ENCODE results near the gene SV2C.
A peak's percentile ranks its signal among the peaks of the same experiment; 100 is the strongest.
"Not testable (repeated sequence)": the region's sequence is repeated elsewhere in the genome, so short reads cannot be mapped to it uniquely, and the experiment has no call there.

Gene SV2C, protein sequence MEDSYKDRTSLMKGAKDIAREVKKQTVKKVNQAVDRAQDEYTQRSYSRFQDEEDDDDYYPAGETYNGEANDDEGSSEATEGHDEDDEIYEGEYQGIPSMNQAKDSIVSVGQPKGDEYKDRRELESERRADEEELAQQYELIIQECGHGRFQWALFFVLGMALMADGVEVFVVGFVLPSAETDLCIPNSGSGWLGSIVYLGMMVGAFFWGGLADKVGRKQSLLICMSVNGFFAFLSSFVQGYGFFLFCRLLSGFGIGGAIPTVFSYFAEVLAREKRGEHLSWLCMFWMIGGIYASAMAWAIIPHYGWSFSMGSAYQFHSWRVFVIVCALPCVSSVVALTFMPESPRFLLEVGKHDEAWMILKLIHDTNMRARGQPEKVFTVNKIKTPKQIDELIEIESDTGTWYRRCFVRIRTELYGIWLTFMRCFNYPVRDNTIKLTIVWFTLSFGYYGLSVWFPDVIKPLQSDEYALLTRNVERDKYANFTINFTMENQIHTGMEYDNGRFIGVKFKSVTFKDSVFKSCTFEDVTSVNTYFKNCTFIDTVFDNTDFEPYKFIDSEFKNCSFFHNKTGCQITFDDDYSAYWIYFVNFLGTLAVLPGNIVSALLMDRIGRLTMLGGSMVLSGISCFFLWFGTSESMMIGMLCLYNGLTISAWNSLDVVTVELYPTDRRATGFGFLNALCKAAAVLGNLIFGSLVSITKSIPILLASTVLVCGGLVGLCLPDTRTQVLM

DNA sequence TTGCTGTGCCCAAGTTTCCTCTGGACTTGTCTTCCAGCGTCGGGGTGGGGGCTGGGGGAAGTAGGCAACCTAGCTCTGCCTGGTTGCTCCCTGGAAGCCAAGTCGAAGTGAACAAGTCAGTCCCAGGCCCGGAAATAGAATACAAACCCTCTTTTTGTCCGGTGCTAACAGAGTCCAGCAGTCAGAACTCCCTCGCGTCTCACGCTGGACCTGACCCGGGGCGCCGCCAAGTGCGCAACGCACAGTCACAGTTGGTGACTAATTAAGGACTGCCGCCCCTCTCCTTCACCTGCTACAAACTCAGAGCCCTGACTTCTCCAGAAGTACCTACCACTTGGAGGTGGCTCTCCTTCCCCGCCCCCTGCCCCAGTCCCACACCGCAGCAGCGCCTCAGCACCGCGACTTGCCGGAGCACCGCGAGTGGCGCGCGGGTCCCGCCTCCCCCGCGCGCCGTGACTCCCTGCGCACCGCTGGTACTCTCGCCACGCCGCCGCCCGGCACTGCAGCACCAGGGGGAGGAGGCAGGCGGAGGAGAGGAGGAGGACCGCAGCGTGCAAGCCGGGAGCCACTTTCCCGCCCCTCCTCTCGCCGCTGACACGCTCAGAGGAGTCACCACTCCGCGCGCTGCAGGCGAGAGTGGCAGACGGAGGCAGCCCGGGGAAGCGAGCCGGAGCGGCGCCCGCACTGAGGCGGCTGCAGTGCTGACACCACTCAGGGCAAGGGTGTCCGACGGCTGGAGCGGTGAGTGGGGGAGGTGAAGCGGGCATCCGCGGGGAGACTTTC is at the start of gene SV2C:
Gene SV2C, plus strand, starts transcription at position 612 of the 783 bp plus-strand sequence. CDS start 48,368 bp downstream, outside the sequence.
- DNase-seq (ENCODE audit: low read depth in 2 of 2) = peak in 1 of 2 donors; percentile 2

DNA sequence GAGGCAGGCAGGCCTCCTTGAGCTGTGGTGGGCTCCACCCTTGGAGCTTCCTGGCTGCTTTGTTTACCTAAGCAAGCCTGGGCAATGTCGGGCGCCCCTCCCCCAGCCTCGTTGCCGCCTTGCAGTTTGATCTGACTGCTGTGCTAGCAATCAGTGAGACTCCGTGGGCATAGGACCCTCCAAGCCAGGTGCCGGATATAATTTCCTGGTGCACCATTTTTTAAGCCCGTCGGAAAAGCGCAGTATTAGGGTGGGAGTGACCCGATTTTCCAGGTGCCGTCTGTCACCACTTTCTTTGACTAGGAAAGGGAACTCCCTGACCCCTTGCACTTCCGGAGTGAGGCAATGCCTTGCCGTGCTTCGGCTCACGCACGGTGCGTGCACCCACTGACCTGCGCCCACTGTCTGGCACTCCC is 45.4 kb upstream of the SV2C start:
- DNase-seq (ENCODE audit: low read depth in 2 of 2) = not testable (repeated sequence)

- DNase-seq (ENCODE audit: low read depth in 2 of 2) = no peak
Observed at GRCh38 chr5:76038212-76038611, 45.0 kb upstream of the SV2C start.

GRCh38 chr5:76040806-76041205 is 42.4 kb upstream of the SV2C start:
- no peak for DNase-seq (ENCODE audit: low read depth in 2 of 2)

GRCh38 chr5:76041863-76042262 is 41.3 kb upstream of the SV2C start:
- DNase-seq (ENCODE audit: low read depth in 2 of 2) = no peak

- DNase-seq (ENCODE audit: low read depth in 2 of 2) = no peak
Observed at GRCh38 chr5:76046741-76047140, 36.4 kb upstream of the SV2C start.

GRCh38 chr5:76050134-76050533 is 33.0 kb upstream of the SV2C start:
- DNase-seq (ENCODE audit: low read depth in 2 of 2) = no peak

DNA sequence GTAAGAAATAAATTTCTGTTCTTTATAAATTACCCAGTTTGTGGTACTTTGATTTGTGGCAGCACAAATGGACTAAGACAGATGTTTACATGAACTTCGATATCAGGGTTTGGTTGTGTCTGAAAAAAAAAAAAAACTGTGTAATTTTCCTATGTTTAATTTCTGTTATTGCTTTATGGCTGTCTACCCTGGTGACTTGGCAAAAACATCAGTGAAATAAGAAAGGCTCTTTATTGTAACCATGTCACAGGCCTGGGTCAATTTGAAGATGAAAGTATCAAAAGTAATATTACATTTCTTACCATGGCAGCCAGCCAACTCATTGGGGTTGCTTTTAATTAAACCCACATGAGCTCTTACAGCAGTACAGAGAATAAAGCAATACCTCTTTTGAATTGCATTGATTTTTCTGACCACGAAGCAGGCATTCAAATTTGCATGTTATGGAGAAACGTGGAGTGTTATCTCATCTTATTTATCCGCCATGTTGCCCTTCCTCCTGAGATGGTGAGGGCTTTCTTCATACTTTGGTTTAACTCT is 20.6 kb upstream of the SV2C start:
- DNase-seq (ENCODE audit: low read depth in 2 of 2) = no peak

DNA sequence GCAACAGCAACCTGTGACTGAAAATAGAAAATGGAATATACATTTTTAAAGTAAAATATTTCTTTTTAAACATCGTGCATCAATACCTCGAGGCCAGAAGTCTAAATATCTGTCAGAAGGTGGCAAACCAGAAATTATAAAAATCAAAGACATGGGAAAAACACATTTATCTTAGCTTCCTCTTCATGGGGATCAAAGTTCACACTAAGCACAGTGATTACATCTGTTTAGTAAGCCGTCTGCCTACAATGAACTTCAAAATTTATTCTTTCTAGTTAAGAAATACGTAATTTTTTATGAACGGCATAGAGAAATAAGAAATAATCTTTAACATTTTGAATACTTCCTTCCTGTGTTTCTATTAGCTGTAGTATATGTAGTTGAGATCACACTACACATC is 17.9 kb upstream of the SV2C start:
- DNase-seq (ENCODE audit: low read depth in 2 of 2) = no peak

DNA sequence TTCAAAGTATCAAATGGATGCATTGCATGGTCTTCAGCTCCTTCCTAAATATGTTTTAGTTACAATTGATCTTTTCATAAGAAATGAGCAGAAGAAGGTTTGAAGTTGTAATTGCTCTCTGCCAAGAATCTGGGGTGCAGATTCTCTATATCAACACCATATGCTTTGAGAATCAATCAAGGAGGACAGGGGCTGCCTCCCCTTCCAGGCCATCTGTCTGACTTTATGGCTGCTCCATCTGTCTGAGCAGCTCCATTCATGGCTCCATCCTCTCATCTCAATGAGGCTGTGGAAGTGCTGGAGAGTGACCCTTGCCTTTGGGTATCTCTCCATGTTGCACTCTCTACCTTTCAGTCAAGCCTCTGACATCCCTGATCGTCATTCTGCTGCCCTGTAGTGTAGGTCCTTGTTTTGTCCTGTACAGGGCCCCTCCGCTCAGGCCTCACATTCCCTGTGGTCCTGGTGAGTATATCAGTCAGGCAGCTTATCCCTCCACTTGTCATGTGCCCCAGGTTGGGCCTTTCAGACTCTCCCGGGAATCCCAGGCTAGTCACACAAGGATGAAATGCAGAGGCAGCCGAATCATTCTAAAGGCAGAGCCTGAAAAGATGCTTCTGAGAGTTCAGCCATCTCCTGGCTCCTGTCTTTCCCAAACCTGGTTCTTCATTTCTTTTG is 14.0 kb upstream of the SV2C start:
- DNase-seq (ENCODE audit: low read depth in 2 of 2) = no peak

- no peak for DNase-seq (ENCODE audit: low read depth in 2 of 2)
Observed at GRCh38 chr5:76074487-76075065, 8.6 kb upstream of the SV2C start.

DNA sequence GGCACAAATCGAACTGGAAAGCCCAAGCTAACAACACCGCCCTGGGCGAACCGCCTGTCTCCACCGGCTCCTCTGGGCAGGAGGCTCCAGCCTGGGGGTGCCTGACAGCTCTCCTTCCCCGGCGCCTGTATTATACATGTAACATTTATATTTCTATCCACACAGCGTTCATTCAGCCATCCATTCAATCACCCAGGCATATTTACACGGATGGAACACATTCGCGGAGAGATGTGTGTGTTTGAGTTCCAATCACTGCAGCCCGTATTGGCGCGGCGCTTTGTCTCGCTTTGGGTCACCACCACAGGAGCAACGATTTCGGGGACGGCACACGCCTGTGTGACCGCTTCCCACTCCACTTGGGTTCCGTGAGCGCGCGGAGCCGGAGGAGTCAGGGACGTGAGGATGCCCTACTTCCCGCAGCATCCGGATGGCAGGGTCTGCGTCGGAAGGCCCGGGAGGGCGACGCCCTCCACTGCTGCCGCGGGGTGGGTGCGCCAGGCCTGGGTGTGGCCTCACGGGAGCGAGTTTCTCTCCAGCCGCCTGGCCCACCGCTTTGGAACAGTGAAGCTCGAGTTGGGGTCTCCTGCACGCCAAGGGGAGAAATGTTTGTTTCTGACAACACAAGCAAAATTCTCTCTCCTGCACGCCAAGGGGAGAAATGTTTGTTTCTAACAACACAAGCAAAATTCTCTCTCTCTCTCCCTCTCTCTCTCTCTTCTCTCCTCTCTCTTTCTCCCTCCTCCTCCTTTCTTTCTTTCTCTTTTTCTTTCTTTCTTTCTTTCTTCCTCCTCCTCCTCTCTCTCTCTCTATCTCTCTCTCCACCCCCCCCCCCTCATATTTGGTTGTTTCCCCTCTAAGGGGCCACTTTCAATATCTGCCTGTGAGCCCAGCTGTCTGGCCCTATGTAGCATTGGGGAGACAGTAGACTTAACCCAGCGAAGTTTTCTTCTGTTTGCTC is 1.1 kb upstream of the SV2C start:
- no peak for DNase-seq (ENCODE audit: low read depth in 2 of 2)

DNA sequence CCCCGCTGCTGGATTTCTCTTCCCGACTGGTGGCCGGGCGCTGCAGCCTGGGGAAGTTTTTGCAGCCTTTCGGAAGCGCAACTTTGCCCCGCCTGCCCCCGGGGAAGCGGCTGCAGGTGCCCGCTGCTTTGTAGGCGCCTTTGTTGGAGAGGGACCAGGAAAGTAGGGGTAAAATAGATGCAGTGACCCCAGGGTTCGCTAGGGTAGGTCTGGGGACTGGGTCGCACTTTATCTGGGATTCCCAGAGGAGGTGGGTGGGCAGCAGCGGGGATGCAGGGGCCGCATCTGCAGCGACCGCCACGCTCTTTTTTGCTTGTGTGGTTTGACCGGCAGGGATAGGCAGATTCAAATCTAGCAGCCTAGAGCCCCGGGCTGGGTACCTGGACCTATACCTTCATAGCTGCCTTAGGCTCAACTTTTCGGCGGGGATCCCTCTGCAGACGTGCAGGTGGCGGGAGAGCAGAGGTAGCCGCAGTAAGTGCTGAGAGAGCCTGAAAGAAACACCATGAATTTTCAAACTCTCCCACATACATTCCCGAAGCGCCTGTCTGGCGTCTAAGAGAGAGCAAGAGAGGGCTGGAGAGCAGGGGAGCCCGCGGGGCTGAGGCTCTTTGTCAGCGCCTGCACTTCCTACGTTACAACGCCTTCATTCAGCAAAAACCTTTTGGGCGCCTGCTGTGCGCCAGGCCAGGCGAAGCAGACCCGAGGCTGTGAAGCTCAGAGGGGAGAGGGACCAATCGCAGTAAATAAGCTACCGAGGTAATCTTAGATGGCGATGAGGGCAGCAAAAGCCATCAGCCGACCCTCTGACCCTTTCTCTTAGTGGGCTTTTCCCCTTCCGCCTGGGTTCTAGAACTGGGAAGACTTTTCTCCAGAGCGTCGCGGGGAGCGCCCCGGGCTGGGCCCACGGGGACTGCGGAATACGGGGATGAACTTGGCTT is 642 bp downstream of the SV2C start:
- DNase-seq (ENCODE audit: low read depth in 2 of 2) = no peak

GRCh38 chr5:76084496-76085242 is 1.5 kb downstream of the SV2C start:
- peak in 1 of 2 donors; percentile 7 for DNase-seq (ENCODE audit: low read depth in 2 of 2)

DNA sequence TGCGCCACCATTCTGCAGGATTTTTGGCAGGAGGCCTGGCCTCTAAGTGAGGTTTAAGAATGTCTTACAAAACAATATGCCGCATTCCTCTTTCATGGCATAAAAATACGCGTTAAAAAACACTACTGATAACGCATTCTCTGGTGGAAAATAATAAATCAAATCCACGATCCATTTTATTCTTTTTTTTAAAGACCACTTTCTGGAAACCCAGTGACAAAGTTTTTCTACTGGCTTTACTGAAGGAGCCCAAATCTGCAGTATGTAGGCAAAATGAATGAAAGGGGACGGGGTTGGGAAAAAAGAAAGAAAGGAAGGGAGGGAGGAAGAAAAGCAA is 2.0 kb downstream of the SV2C start:
- no peak for DNase-seq (ENCODE audit: low read depth in 2 of 2)

DNA sequence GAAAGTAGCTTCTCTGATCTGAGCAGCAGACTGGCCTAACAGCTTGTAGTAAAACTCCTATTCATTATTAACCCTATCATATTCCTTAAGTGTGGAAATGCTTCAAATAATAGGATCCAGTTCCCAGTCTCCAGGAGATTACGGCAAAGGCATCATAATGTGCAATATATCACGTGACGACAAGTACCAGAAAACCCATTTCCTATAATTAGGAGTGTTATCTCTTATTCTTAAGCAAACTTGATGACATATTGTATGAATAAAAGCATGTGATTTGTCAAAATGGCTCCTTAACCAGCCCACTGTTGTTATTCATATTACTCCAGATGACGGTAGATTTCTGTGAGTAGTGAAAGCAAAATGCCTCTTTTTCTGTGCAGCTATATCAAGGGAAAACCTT is 2.9 kb downstream of the SV2C start:
- no peak for DNase-seq (ENCODE audit: low read depth in 2 of 2)

GRCh38 chr5:76089156-76089555 is 6.0 kb downstream of the SV2C start:
- DNase-seq (ENCODE audit: low read depth in 2 of 2) = not testable (repeated sequence)

DNA sequence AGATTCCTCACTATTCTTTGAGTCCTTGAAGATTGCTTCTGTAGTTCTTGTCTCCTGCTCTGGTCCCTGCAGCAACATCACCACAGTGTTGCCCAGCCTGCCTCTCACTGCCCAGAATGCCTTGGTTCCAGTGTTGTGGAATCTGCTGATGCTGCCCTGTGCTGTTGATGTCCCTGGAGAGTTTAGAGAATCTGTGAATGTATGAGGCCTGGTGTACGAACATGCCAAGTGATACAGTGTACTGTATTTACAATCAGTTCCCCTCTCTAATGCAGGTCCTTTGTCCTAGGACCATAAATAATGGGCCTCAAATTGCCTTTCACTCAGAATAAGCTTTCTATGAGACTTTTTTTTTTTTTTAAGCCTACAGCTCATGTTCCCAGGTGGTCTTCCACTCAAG is 8.2 kb downstream of the SV2C start:
- DNase-seq (ENCODE audit: low read depth in 2 of 2) = no peak

All from stimulated activated CD4-positive, alpha-beta T cell treated with anti-CD3 and anti-CD28 coated beads, Interleukin-1b, Interleukin-23, amount 100 ng/mL, for 4 hours (primary cell).